D721Med (cell line): Measurements from ENCODE around the gene PDE4B.
A peak's percentile ranks its signal among the peaks of the same experiment; 100 is the strongest.
"Not testable (repeated sequence)": the region's sequence is repeated elsewhere in the genome, so short reads cannot be mapped to it uniquely, and the experiment has no call there.

Experiments
- DNase-seq: peaks from one replicate; pipeline ENCODE4 v3.0.0; 2011; ENCODE audit warnings: low spot score; ENCODE audit not compliant: insufficient read length
- FAIRE-seq: peaks from 2 replicates; lab custom pipeline; 2011; peaks lifted over from hg19 to GRCh38; lab: Jason Lieb, UNC
- TF ChIP-seq, protein P1 (sequence below): IDR thresholded peaks from 2 replicates; pipeline ENCODE4 v1.5.1; 2012; ENCODE audit warnings: mild to moderate bottlenecking, control low read depth; ENCODE audit not compliant: insufficient read depth; ENCODE audit errors: missing control alignments

The PDE4B gene

DNA sequence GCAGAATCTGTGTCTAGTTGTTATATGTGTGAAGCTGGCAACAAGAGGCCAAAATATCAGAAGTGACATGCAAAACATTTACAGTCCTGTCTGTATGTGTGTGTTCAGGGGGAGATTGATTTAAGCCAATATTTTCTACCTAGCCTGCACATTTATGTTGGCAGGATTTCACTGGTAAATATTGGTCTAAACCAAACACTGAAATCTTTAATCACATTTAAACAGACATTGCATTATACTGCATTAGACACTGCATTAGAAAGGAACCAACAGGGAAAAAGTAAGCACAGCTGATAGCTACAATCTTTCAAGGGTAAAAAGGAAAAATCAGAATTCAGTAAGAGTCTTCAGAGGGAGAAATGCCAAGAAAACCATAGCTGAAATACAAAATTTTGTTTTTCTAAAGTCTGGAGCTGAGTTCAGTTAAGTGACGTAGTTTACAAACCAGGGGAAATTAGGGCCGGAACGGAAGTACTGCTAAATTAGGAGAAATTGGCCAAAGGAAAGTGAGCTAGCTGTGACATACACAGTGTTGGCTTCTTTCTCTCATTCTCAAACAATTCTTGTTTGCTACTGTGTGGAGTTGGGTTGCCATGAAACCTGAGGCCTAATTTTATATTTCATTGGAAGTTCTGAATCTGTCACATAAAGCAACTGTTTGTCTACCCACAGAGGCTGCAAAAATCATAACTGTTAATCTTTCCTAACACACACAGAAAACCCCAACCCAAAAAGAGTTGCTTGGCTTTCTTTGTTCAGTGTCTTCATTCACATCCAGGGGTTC, 524.0 kb downstream of the PDE4B start:
- peak; percentile 72 for FAIRE-seq
- TF ChIP-seq, protein P1, sequence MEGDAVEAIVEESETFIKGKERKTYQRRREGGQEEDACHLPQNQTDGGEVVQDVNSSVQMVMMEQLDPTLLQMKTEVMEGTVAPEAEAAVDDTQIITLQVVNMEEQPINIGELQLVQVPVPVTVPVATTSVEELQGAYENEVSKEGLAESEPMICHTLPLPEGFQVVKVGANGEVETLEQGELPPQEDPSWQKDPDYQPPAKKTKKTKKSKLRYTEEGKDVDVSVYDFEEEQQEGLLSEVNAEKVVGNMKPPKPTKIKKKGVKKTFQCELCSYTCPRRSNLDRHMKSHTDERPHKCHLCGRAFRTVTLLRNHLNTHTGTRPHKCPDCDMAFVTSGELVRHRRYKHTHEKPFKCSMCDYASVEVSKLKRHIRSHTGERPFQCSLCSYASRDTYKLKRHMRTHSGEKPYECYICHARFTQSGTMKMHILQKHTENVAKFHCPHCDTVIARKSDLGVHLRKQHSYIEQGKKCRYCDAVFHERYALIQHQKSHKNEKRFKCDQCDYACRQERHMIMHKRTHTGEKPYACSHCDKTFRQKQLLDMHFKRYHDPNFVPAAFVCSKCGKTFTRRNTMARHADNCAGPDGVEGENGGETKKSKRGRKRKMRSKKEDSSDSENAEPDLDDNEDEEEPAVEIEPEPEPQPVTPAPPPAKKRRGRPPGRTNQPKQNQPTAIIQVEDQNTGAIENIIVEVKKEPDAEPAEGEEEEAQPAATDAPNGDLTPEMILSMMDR: no peak

DNA sequence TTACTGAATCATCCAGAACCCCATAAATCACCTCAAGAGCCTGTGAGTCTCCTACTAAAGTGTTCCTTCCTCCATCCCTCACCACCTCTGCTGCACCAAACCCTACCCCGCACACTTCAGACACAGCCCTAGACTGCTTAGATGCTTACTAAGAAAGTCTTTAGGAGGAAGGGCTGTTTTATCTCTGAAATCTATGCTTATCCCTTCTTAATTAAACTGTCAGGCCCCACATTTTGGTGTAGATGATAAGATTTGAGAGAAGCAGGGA, 524.5 kb downstream of the PDE4B start:
- FAIRE-seq: no peak

More for the DNA sequence above, 524.0 kb downstream of the PDE4B start:
- no peak for DNase-seq

DNA sequence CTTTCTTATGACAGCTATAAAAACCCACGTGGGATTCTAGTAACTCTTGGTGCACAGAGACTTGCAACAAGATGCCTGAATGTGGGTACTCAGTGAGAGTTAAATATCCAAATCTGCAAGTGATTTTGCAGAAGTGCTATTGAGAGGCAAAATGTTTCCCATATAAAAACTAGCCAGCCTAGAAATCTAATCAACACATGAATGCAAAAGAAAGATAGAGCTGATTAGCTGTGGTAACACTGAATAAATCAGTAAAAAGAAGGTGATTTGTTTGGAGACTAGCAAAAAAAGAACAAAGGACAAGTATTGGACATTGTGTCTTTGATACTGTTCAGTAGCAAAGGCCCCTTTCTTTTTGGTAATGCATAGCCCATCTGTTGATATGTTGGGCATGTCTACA, 527.5 kb downstream of the PDE4B start:
- TF ChIP-seq, protein P1: no peak
- DNase-seq (no peak), FAIRE-seq (peak; percentile 35)

More for the DNA sequence above, 524.5 kb downstream of the PDE4B start:
- TF ChIP-seq, protein P1: no peak
- DNase-seq: no peak

DNA sequence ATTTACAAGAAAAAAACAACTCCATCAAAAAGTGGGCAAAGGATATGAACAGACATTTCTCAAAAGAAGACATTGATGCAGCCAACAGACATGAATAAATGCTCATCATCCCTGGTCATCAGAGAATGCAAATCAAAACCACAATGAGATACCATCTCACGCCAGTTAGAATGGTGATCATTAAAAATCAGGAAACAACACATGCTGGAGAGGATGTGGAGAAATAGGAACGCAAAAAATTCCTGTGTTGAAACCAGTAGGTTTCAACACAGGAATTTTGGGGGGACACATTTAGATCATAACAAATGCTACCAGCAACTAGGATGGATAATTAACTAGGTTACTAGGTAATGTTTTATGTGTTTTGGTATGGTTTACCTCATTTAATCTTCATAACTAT, 529.8 kb downstream of the PDE4B start:
- not testable (repeated sequence) for FAIRE-seq, DNase-seq

DNA sequence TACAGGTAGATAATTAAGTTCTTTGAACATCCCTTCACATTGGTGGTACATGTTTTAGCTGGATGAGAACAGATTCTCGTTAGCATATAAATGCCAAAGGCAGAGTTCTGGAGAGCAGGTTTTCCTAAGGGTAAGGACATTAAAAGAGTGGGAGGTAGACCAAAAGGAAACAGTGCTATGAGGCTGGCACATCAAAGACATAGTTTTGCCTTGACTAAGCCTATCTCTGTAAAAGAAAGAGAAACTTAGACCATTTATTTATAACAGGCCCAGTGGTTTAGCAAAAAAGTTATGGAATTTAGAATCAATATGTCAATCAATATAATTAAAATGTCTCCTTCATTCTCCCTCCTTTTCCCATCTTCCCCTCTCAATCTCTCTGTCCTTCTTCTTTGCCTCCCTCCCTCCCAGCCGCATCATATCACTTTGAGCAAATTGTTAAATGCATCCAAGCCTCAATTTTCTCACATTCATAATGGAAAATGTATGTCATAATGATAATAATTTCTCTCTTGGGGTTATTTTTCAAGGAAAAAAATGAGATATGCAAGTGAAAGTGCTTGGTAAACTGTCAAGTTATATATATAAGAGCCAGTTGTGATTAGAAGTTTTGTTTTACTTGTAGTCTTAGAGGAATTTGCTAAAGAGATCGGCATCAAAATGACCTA, 531.4 kb downstream of the PDE4B start:
- FAIRE-seq (no peak), DNase-seq (no peak)
- TF ChIP-seq, protein P1: no peak

DNA sequence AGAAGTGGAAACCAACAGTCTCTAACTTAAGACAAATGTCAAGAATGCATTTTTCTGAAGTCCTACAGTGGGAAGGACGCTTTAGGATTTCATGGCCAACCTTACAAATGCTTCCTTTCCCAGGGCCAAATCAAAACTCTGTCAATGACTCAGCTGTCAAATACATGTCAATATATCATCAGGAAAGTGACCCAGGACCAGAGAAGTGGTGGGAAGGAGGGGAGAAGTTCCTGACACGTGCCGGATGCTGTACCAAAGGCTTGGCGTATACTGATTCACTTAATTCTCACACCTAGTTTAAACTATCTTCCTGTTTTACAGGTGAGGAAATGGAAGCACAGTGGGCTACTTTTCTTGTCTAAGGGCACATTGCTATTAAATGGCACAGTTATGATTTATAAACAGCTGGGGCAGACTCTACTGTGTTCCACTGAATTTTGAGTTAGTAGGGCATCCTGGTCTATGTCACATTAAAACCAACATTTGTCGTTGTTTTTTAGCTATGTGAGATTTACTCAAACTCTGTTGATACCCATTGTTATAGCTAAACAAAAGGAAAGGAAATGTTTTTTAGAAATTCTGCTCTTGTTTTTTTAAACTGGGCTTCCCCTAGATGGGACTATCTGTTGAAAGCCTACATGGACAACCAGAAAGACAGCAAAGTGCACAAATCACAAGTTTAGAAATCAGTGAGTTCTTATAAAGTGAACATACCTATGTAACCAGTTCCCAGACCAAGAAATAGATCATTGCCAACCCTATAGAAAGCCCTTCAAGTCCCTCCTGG, 533.1 kb downstream of the PDE4B start:
- DNase-seq: no peak
- FAIRE-seq: peak; percentile 16
- TF ChIP-seq, protein P1: no peak

DNA sequence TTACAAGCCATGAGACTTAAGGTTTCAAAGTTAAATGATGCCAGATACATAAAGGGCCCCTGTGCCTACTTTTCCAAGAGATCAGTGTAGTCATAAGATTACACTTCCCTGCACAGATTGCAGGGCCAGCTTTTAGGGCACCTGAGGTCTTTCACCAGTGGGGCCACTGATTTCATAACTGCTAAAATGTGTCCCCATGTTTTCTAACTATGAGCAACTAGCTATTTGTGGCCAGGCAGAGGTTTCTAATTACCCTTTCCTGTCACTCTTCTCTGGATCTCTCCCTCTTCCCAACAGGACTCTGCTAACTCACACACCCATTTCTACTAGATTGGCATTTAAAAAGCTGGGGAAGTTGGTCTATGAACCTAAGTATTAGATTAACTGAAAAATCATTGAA, 534.2 kb downstream of the PDE4B start:
- FAIRE-seq (no peak), DNase-seq (no peak)
- TF ChIP-seq, protein P1: no peak
